Smooth muscle cell of the brain vasculature (primary cell): ENCODE data around the gene METTL4.

Source experiments
- DNase-seq: peaks from one replicate; pipeline ENCODE4 v3.0.0-alpha.2; 2012; ENCODE audit warnings: low read depth, low spot score

The METTL4 gene

GRCh38 chr18:2518473-2518872 lies 52.8 kb downstream of the METTL4 start:
- DNase-seq: no peak

- no peak for DNase-seq
Observed at GRCh38 chr18:2515908-2516625, 55.2 kb downstream of the METTL4 start.

DNA sequence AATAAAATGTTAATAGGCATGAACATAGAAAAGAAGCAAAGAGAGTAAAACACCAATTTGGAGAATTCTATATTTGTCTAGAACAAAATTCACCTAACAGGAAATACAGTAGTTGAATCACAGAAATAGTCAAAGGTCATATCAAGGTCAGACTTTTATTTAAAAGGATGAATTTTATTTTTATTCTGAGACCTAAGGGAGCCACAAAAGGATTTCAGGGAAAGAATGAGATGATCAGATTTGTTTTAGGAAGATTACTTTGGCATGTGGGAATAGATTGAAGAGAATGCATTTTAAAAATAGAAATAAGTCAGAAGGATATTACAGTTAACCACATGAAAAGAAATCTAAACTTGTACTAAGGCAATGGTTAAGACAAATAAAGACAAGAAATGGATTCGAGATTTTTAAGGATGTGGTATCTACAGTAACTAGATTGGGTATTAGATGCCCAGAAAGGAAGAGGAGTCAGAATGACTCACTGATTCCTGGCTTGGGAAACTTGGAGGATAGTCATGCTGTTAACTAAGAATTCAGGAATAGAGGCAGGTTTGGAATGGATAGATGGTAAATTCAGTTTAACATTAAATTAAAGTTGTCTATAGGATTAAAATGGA lies 56.0 kb downstream of the METTL4 start:
- DNase-seq: no peak

DNA sequence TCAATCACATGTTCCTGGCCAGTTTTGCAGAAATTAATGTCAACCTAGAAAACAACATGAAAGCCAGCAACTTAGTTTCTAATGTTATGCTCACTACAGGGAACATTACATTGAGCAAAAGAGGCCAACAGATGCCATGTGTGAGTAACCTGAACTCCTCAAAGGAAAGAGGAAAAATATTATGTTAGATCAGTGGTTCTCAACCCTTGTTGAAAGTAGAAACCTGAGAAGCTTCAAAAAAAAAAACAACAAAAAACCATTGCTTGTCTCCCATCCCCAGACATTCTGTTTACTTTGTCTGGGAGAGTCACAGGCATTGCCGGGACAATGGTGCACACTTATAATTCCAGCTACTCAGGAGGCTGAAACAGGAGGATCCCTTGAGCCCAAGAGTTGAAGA lies 57.7 kb downstream of the METTL4 start:
- no peak for DNase-seq

GRCh38 chr18:2512059-2512458 lies 59.2 kb downstream of the METTL4 start:
- no peak for DNase-seq

DNA sequence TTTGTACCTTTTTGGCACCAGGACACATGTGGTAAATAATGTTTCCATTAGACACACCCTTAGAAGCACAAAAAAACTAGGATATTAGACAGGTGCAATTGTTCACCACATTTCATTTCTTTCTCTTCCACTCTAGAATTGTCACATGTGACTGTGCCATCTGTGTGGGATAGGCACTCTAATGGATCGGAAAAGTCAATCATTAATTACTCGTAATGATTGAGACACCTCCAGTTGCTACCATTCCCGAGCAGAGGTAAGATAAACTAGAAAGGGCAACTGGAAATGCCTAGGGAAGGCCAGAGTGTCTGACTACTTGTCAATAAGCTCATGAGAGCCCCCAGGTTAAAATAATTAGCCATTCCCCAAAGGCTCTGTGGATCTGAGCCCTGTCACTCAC lies 59.9 kb downstream of the METTL4 start:
- no peak for DNase-seq

DNA sequence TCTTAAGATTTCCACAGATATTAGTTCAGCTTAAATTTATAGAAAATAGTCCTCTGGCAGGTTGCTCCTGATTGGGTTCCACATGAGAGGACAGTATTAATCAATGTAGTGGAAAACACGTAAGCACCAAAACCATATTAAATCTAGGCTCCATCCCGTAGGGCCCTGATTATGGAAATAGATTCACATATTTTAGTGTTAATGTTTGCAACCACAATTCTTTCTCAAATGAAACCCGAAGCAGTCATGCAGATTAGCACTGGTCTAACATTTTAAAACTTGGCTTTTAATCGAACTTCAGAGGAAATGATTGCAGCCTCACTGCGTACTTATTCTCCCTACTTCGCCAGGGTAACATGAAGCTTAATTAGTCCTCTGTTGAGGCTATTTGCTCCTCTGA lies 60.9 kb downstream of the METTL4 start:
- no peak for DNase-seq

- DNase-seq: no peak
Observed at GRCh38 chr18:2508678-2509077, 62.6 kb downstream of the METTL4 start.

DNA sequence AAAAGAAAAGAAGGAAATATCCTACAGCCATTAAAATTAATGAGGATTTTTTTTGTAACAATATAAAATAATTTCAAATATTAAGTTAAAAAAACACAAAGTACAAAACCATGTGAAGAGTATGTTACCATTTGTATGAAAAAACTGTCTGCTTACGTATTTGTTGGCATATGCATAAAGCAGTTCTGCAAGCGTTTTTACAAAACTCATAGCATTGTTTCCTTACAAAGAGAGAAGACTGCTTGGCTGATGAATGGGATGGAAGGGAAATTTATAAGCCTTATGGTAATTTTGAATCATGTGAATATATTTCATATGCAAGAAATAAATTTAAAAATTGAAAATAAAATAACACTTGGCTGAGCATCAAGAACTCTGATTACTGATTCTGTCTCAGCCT lies 63.1 kb downstream of the METTL4 start:
- no peak for DNase-seq

DNA sequence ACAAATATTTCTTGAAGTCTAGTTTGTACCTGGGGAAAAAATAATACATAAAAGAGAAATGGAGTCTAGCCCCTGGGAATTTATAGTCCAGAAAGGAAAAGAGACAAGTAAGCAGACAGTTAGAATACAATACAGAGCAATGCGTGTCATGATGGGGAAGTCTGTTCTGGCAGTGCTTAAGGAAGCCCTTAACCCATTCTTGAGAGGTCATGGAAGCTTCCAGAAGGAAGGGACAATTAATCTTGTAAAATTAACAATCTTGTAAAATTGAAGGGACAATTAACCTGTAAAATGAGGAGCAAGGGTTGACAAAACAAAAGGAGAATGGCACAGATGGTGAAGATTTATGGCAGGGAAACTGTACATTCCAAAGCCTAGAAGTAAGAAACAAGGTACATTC lies 66.7 kb downstream of the METTL4 start:
- DNase-seq: no peak

DNA sequence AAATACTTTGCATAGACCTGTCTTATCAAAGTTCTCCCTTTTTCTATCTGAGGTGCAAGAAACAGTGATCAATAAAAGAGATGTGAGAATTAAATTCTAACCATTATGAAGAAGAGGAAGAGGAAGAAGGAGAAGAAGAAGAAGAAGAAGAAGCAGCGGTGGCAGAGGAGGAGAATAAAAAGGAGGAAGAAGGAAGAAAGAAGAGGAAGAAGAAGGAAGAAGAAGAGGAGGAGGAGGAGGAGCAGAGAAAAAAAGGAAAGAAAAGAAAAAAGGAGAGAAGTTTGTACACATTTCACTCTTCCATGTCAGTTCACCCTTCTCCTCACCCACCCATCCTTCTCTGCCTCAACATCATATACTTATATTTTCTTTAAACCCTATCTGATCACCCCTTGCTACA lies 68.4 kb downstream of the METTL4 start:
- no peak for DNase-seq

DNA sequence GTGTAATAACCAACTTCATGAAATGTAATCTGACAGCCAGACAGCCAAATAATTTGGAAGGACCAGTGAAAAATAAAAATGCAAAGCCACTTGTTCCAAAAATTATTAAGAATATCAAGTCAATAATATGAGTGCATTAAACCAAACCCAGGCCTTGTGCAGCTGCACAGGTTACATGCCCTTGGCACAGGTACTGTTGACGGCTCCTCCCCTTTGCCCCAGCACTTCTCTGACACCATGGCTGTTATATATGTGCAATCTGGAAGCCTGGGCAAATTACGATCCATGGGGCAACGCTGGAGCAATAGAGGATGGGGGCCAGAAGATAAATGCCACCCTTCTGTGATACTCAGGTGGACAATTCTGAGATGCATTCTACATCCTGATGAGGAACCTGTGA lies 68.9 kb downstream of the METTL4 start:
- DNase-seq: no peak

GRCh38 chr18:2497797-2498196 lies 73.5 kb downstream of the METTL4 start:
- no peak for DNase-seq

DNA sequence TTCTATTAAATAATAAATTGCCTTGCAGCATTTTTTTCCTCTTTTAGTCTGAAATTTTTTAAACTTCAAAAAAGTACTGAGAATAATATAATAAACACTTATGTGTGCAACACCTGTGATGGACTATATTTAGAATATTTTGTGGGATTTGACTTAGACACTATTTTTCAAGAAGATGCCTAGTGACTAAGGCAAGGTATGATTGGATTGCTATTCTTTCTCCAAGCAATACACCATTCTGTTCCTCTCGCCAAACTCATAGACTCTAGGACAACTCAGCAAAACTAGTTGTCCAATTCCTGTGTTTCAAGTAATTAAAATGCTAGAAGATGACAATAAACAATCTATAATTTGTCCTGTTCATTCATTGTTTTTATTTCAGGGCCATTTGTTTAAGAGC lies 75.9 kb downstream of the METTL4 start:
- no peak for DNase-seq

GRCh38 chr18:2494921-2495320 lies 76.4 kb downstream of the METTL4 start:
- DNase-seq: no peak
